ENCODE measurements around the gene PGLYRP3.

Gene PGLYRP3

GRCh38 chr1:153260585-153261280 lies 52.0 kb downstream of the PGLYRP3 start:
- Histone ChIP-seq H3K79me2 (ENCODE audit: insufficient read depth, low read length) (no peaks in the 10 kb centered on the region), H4K20me1 (ENCODE audit: insufficient read depth, low read length) (no peaks in the 10 kb centered on the region), H3K27ac (ENCODE audit: low read depth, low read length, poor library complexity, severe bottlenecking) (no peak overlapping the region), H3K36me3 (ENCODE audit: insufficient read depth, low read length) (no peaks in the 10 kb centered on the region), H3K4me3 (ENCODE audit: low read depth, low read length, poor library complexity, severe bottlenecking) (no peak overlapping the region), H3K27me3 (ENCODE audit: insufficient read depth, low read length) (0 out of 2 replicates have a peak, but pooled peaks cover 5% of the 10 kb centered on the region), H3K9me2 (ENCODE audit: low read depth, low read length) (no peaks in the 10 kb centered on the region), H3K4me1 (ENCODE audit: insufficient read depth, low read length, severe bottlenecking) (no peaks in the 10 kb centered on the region), H3K9ac (ENCODE audit: low read length) (no peak overlapping the region), H3F3A (ENCODE audit: insufficient read depth, low read length) (no peaks in the 10 kb centered on the region), H2AFZ (ENCODE audit: low read length) (no peak overlapping the region), H3K9me3 (ENCODE audit: low read length) (no peaks in the 10 kb centered on the region), H3K4me2 (ENCODE audit: low read length) (no peak overlapping the region)
- TF ChIP-seq EZH2 (IDR thresholded peaks at IDR 0.05; ENCODE audit: borderline replicate concordance, low read length), result no peak
- TF ChIP-seq CTCF (IDR thresholded peaks at IDR 0.05; ENCODE audit: low read length), result no peak

GRCh38 chr1:153259387-153259786 lies 53.4 kb downstream of the PGLYRP3 start, which contains the start of gene LORICRIN:
TSS of gene LORICRIN (plus strand) at chr1:153259687. CDS start at chr1:153260950, 1,263 bp downstream.
- Histone ChIP-seq H3K9me2 (ENCODE audit: low read depth, low read length) (no peaks in the 10 kb centered on the region), H3K9me3 (ENCODE audit: low read length) (no peaks in the 10 kb centered on the region), H3K4me1 (ENCODE audit: insufficient read depth, low read length, severe bottlenecking) (no peaks in the 10 kb centered on the region), H3K27me3 (ENCODE audit: insufficient read depth, low read length) (0 out of 2 replicates have a peak, but pooled peaks cover 5% of the 10 kb centered on the region), H3K27ac (ENCODE audit: low read depth, low read length, poor library complexity, severe bottlenecking) (no peak within 1 kb of the TSS), H2AFZ (ENCODE audit: low read length) (no peak within 1 kb of the TSS), H3K79me2 (ENCODE audit: insufficient read depth, low read length) (no peaks in the 10 kb centered on the region), H3K4me2 (ENCODE audit: low read length) (no peak within 1 kb of the TSS), H3K4me3 (ENCODE audit: low read depth, low read length, poor library complexity, severe bottlenecking) (no peak within 1 kb of the TSS), H4K20me1 (ENCODE audit: insufficient read depth, low read length) (no peaks in the 10 kb centered on the region), H3K36me3 (ENCODE audit: insufficient read depth, low read length) (no peaks in the 10 kb centered on the region), H3K9ac (ENCODE audit: low read length) (no peak within 1 kb of the TSS), H3F3A (ENCODE audit: insufficient read depth, low read length) (no peaks in the 10 kb centered on the region)
- TF ChIP-seq EZH2 (IDR thresholded peaks at IDR 0.05; ENCODE audit: borderline replicate concordance, low read length) (no peak), CTCF (IDR thresholded peaks at IDR 0.05; ENCODE audit: low read length) (no peak)

- Histone ChIP-seq H3K9ac (ENCODE audit: low read length) (no peak overlapping the region), H3K4me1 (ENCODE audit: insufficient read depth, low read length, severe bottlenecking) (no peaks in the 10 kb centered on the region), H3K36me3 (ENCODE audit: insufficient read depth, low read length) (no peaks in the 10 kb centered on the region), H3K27ac (ENCODE audit: low read depth, low read length, poor library complexity, severe bottlenecking) (no peak overlapping the region), H3K9me3 (ENCODE audit: low read length) (no peaks in the 10 kb centered on the region), H3K79me2 (ENCODE audit: insufficient read depth, low read length) (no peaks in the 10 kb centered on the region), H3F3A (ENCODE audit: insufficient read depth, low read length) (no peaks in the 10 kb centered on the region), H4K20me1 (ENCODE audit: insufficient read depth, low read length) (no peaks in the 10 kb centered on the region), H2AFZ (ENCODE audit: low read length) (no peak overlapping the region), H3K27me3 (ENCODE audit: insufficient read depth, low read length) (no peaks in the 10 kb centered on the region), H3K9me2 (ENCODE audit: low read depth, low read length) (no peaks in the 10 kb centered on the region), H3K4me2 (ENCODE audit: low read length) (no peak overlapping the region), H3K4me3 (ENCODE audit: low read depth, low read length, poor library complexity, severe bottlenecking) (no peak overlapping the region)
- no peak for TF ChIP-seq CTCF (IDR thresholded peaks at IDR 0.05; ENCODE audit: low read length)
These were observed 59.1 kb downstream of the PGLYRP3 start for GRCh38 chr1:153253693-153254092.

Data from OCI-LY1 (cell line).